ENCODE data around the gene SUGCT.
"Not testable (repeated sequence)": the region's sequence is repeated elsewhere in the genome, so short reads cannot be mapped to it uniquely, and the experiment has no call there.

The SUGCT gene

GRCh38 chr7:40268810-40269209 lies 134.0 kb downstream of the SUGCT start:
- DNase-seq: not testable (repeated sequence)

- DNase-seq: no peak
These were observed 141.3 kb downstream of the SUGCT start for GRCh38 chr7:40276061-40276460.

GRCh38 chr7:40279991-40280390 lies 145.2 kb downstream of the SUGCT start:
- no peak for DNase-seq

- no peak for DNase-seq
These were observed 148.1 kb downstream of the SUGCT start for GRCh38 chr7:40282858-40283257.

- DNase-seq: no peak
These were observed 148.6 kb downstream of the SUGCT start for GRCh38 chr7:40283391-40283790.

GRCh38 chr7:40288827-40289226 lies 154.0 kb downstream of the SUGCT start:
- no peak for DNase-seq

- DNase-seq: no peak
These were observed 163.0 kb downstream of the SUGCT start for GRCh38 chr7:40297741-40298311.

GRCh38 chr7:40298421-40298820 lies 163.6 kb downstream of the SUGCT start:
- DNase-seq: no peak

GRCh38 chr7:40299097-40299496 lies 164.3 kb downstream of the SUGCT start:
- DNase-seq: no peak

- DNase-seq: no peak
These were observed 165.4 kb downstream of the SUGCT start for GRCh38 chr7:40300146-40300670.

- no peak for DNase-seq
These were observed 166.8 kb downstream of the SUGCT start for GRCh38 chr7:40301486-40302068.

- no peak for DNase-seq
These were observed 169.2 kb downstream of the SUGCT start for GRCh38 chr7:40303996-40304395.

GRCh38 chr7:40305229-40305628 lies 170.4 kb downstream of the SUGCT start:
- no peak for DNase-seq

- no peak for DNase-seq
These were observed 171.2 kb downstream of the SUGCT start for GRCh38 chr7:40306025-40306424.

GRCh38 chr7:40306596-40306995 lies 171.8 kb downstream of the SUGCT start:
- no peak for DNase-seq

GRCh38 chr7:40310258-40310657 lies 175.5 kb downstream of the SUGCT start:
- DNase-seq: no peak

GRCh38 chr7:40311307-40311706 lies 176.5 kb downstream of the SUGCT start:
- no peak for DNase-seq

GRCh38 chr7:40315277-40315676 lies 180.5 kb downstream of the SUGCT start:
- no peak for DNase-seq

- no peak for DNase-seq
These were observed 181.4 kb downstream of the SUGCT start for GRCh38 chr7:40316176-40316575.

- no peak for DNase-seq
These were observed 190.1 kb downstream of the SUGCT start for GRCh38 chr7:40324914-40325313.

GRCh38 chr7:40327113-40327512 lies 192.3 kb downstream of the SUGCT start:
- DNase-seq: no peak

- DNase-seq: no peak
These were observed 193.1 kb downstream of the SUGCT start for GRCh38 chr7:40327873-40328272.

- DNase-seq: no peak
These were observed 194.9 kb downstream of the SUGCT start for GRCh38 chr7:40329601-40330153.

GRCh38 chr7:40330408-40330807 lies 195.6 kb downstream of the SUGCT start:
- no peak for DNase-seq

GRCh38 chr7:40331915-40332314 lies 197.1 kb downstream of the SUGCT start:
- DNase-seq: no peak

Measured in DMS79 (cell line).